WTC11 (cell line): ENCODE results near the gene NBL1. TPM values are rescaled to one million over a fixed set of nuclear protein-coding genes. Genes with fewer than 3 reads are reported as not detected.

ENCODE experiments used
- ATAC-seq: fragments of 200-7000 bp; cut with Tn5 transposase; 2 replicates; pipeline ENCODE4 v1.10.0; 2021; ENCODE audit warnings: mild to moderate bottlenecking, moderate library complexity
- CTCF ChIA-PET: fragments of 300-600 bp; sonication (Branson Sonifier 250); formaldehyde crosslinking; loops from one replicate; lab custom pipeline; 2021; ENCODE audit warnings: antibody characterized with exemption; lab: Charles Lee
- POLR2A ChIA-PET: fragments of 350-600 bp; sonication (Branson Sonifier 250); formaldehyde crosslinking; loops from one replicate; lab custom pipeline; 2021; ENCODE audit warnings: antibody characterized with exemption; lab: Charles Lee
- DNase-seq: peaks from one replicate; pipeline ENCODE4 v3.0.0; 2021; ENCODE audit warnings: low spot score
- H3K27ac Mint-ChIP-seq: 2 replicates; pipeline ENCODE4 v1.8.0; 2021; ENCODE audit warnings: mixed read lengths
- H3K27me3 Mint-ChIP-seq: 2 replicates; pipeline ENCODE4 v1.8.0; 2021; ENCODE audit warnings: low read depth, mild to moderate bottlenecking, moderate library complexity, mixed read lengths
- H3K36me3 Mint-ChIP-seq: 2 replicates; pipeline ENCODE4 v1.8.0; 2021; ENCODE audit warnings: mixed read lengths
- H3K4me1 Mint-ChIP-seq: 2 replicates; pipeline ENCODE4 v1.8.0; 2022; ENCODE audit warnings: mixed read lengths
- H3K4me3 Mint-ChIP-seq: 2 replicates; pipeline ENCODE4 v1.8.0; 2021; ENCODE audit warnings: mild to moderate bottlenecking, moderate library complexity, mixed read lengths
- H3K9me3 Mint-ChIP-seq: 2 replicates; pipeline ENCODE4 v1.8.0; 2021; ENCODE audit warnings: mixed read lengths
- ARID4B ChIP-seq: sonication (generic); formaldehyde crosslinking; IDR thresholded peaks from 2 replicates; pipeline ENCODE4 v1.8.0; 2023; ENCODE audit warnings: missing genetic modification reagents, mild to moderate bottlenecking, borderline replicate concordance
- ATF1 ChIP-seq: sonication (generic); formaldehyde crosslinking; IDR thresholded peaks from 2 replicates; pipeline ENCODE4 v1.8.1; 2023; ENCODE audit warnings: mild to moderate bottlenecking, moderate library complexity, missing genetic modification reagents
- CREB1 ChIP-seq: sonication (generic); formaldehyde crosslinking; IDR thresholded peaks from 2 replicates; pipeline ENCODE4 v1.8.0; 2023; ENCODE audit warnings: mild to moderate bottlenecking, missing genetic modification reagents
- FOXK1 ChIP-seq: sonication (generic); formaldehyde crosslinking; IDR thresholded peaks from 2 replicates; pipeline ENCODE4 v1.8.0; 2022; ENCODE audit warnings: mild to moderate bottlenecking, moderate library complexity, missing genetic modification reagents
- FOXP4 ChIP-seq: sonication (generic); formaldehyde crosslinking; IDR thresholded peaks from 2 replicates; pipeline ENCODE4 v1.8.0; 2022; ENCODE audit warnings: mild to moderate bottlenecking, missing genetic modification reagents
- HMGA2 ChIP-seq: fragments of 250-450 bp; sonication (Bioruptor Pico); IDR thresholded peaks from 2 replicates; pipeline ENCODE4 v1.4.0; 2021; ENCODE audit warnings: mild to moderate bottlenecking, moderate library complexity
- IRF2 ChIP-seq: sonication (generic); formaldehyde crosslinking; IDR thresholded peaks from 2 replicates; pipeline ENCODE4 v1.8.0; 2022; ENCODE audit warnings: low read depth, missing genetic modification reagents, borderline replicate concordance
- MYBL2 ChIP-seq: sonication (generic); formaldehyde crosslinking; IDR thresholded peaks from 2 replicates; pipeline ENCODE4 v1.8.1; 2023; ENCODE audit warnings: mild to moderate bottlenecking, moderate library complexity, missing genetic modification reagents
- NFYB ChIP-seq: sonication (generic); formaldehyde crosslinking; conservative IDR thresholded peaks from 2 replicates; pipeline ENCODE4 v1.8.0; 2022; ENCODE audit warnings: low read depth, missing genetic modification reagents
- NR3C1 ChIP-seq: sonication (generic); formaldehyde crosslinking; conservative IDR thresholded peaks from 2 replicates; pipeline ENCODE4 v1.8.1; 2023; ENCODE audit warnings: low read depth, mild to moderate bottlenecking, missing genetic modification reagents
- PREB ChIP-seq: sonication (generic); formaldehyde crosslinking; IDR thresholded peaks from 2 replicates; pipeline ENCODE4 v1.8.1; 2022; ENCODE audit warnings: mild to moderate bottlenecking, missing genetic modification reagents, moderate library complexity, borderline replicate concordance
- PRRX2 ChIP-seq: fragments of 250-450 bp; sonication (Bioruptor Pico); IDR thresholded peaks from 2 replicates; pipeline ENCODE4 v1.8.0; 2021; ENCODE audit warnings: mild to moderate bottlenecking
- SMAD3 ChIP-seq: sonication (generic); formaldehyde crosslinking; IDR thresholded peaks from 2 replicates; pipeline ENCODE4 v1.8.0; 2022; ENCODE audit warnings: missing genetic modification reagents, mild to moderate bottlenecking, borderline replicate concordance
- ZBTB21 ChIP-seq: sonication (generic); formaldehyde crosslinking; IDR thresholded peaks from 2 replicates; pipeline ENCODE4 v1.8.1; 2023; ENCODE audit warnings: mild to moderate bottlenecking, missing genetic modification reagents, borderline replicate concordance
- ZNF138 ChIP-seq: sonication (generic); formaldehyde crosslinking; conservative IDR thresholded peaks from 2 replicates; pipeline ENCODE4 v1.8.1; 2022; ENCODE audit warnings: mild to moderate bottlenecking, moderate library complexity, missing genetic modification reagents
- ZNF219 ChIP-seq: sonication (generic); formaldehyde crosslinking; IDR thresholded peaks from 2 replicates; pipeline ENCODE4 v1.8.0; 2023; ENCODE audit warnings: missing genetic modification reagents, mild to moderate bottlenecking, borderline replicate concordance
- ZNF263 ChIP-seq: sonication (generic); formaldehyde crosslinking; IDR thresholded peaks from 2 replicates; pipeline ENCODE4 v1.8.1; 2022; ENCODE audit warnings: low read depth, mild to moderate bottlenecking, moderate library complexity, missing genetic modification reagents
- ZNF396 ChIP-seq: fragments of 250-450 bp; sonication (Bioruptor Pico); IDR thresholded peaks from 2 replicates; pipeline ENCODE4 v1.8.0; 2021; ENCODE audit warnings: mild to moderate bottlenecking, moderate library complexity, borderline replicate concordance
- ZSCAN18 ChIP-seq: fragments of 250-450 bp; sonication (Bioruptor Pico); IDR thresholded peaks from 2 replicates; pipeline ENCODE4 v2.1.2; 2022; ENCODE audit warnings: mild to moderate bottlenecking, moderate library complexity
- total RNA-seq: library from RNA; stranded (reverse); gene quantifications from 3 replicates; pipeline ENCODE4 v1.2.3, GENCODE V29; 2021

Gene NBL1
- total RNA-seq, 1 experiment from 2014 or later, result 17.1 TPM

- POLR2A ChIA-PET, result no interaction called here
- H3K27me3 Mint-ChIP-seq, result no peaks in the 10 kb centered on the region
- no peak overlapping the region for H3K27ac Mint-ChIP-seq
- 0 out of 2 replicates have a peak, but pooled peaks cover 3% of the 10 kb centered on the region for H3K9me3 Mint-ChIP-seq
- H3K4me3 Mint-ChIP-seq, result no peak overlapping the region
- CTCF ChIA-PET, result interaction anchor here (0.9 to 1.2 kb wide), 2 partner anchors 25 to 233 kb away, joined by 3 to 6 read pairs; no protein-coding TSS in a partner anchor
- no peaks in the 10 kb centered on the region for H3K4me1 Mint-ChIP-seq
- ATAC-seq, result no peak
- no peak for TF ChIP-seq ZSCAN18 (CRISPR knock-in tag)
- no peak for TF ChIP-seq PRRX2 (CRISPR knock-in tag)
- no peak for TF ChIP-seq ZNF263 (CRISPR knock-in tag)
- TF ChIP-seq FOXK1, result no peak
- no peak for TF ChIP-seq ZBTB21
- TF ChIP-seq NR3C1 (CRISPR knock-in tag), result no peak
- TF ChIP-seq ARID4B (CRISPR knock-in tag), result no peak
- TF ChIP-seq ATF1 (CRISPR knock-in tag), result no peak
- no peak for TF ChIP-seq HMGA2 (CRISPR knock-in tag)
- TF ChIP-seq CREB1, result no peak
- TF ChIP-seq ZNF219 (CRISPR knock-in tag), result no peak
- no peak for TF ChIP-seq ZNF396 (CRISPR knock-in tag)
- TF ChIP-seq PREB (CRISPR knock-in tag), result no peak
- TF ChIP-seq FOXP4 (CRISPR knock-in tag), result no peak
- no peak for TF ChIP-seq NFYB
- TF ChIP-seq MYBL2 (CRISPR knock-in tag), result no peak
- TF ChIP-seq IRF2 (CRISPR knock-in tag), result no peak
- no peak for TF ChIP-seq SMAD3
- no peak for TF ChIP-seq ZNF138 (CRISPR knock-in tag)
- H3K36me3 Mint-ChIP-seq, result peaks cover 8% of the 10 kb centered on the region; the same call in 1 of the 2 replicates
- DNase-seq, result no peak
Measured at GRCh38 chr1:19606817-19607642, 37.1 kb upstream of the NBL1 start.
